Activated CD4-positive, alpha-beta T cell treated with anti-CD3 and anti-CD28 coated beads for 36 hours (primary cell): ENCODE data around the gene MYO1E. TPM values are rescaled to one million over a fixed set of nuclear protein-coding genes. Genes with fewer than 3 reads are reported as not detected.

ENCODE experiments used
- ATAC-seq: fragments of 200-7000 bp; cut with Tn5 transposase; one replicate; pipeline ENCODE4 v1.10.0; 2021; ENCODE audit warnings: mild to moderate bottlenecking, moderate library complexity
- CTCF ChIA-PET: fragments of 350-600 bp; sonication (Branson Sonifier 250); formaldehyde crosslinking; loops from one replicate; lab custom pipeline; 2021; ENCODE audit warnings: antibody characterized with exemption; lab: Charles Lee
- POLR2A ChIA-PET: fragments of 350-600 bp; sonication (Branson Sonifier 250); formaldehyde crosslinking; loops from one replicate; lab custom pipeline; 2021; ENCODE audit warnings: antibody characterized with exemption, inconsistent platforms; lab: Charles Lee
- DNase-seq: peaks from one replicate; pipeline ENCODE4 v3.0.0-alpha.2; 2020
- H3K27ac Mint-ChIP-seq: one replicate; pipeline ENCODE4 v1.8.0; 2021; ENCODE audit warnings: mixed read lengths
- H3K27me3 Mint-ChIP-seq: one replicate; pipeline ENCODE4 v1.8.0; 2021; ENCODE audit warnings: mixed read lengths
- H3K36me3 Mint-ChIP-seq: one replicate; pipeline ENCODE4 v1.8.0; 2021; ENCODE audit warnings: low read depth, mixed read lengths
- H3K4me1 Mint-ChIP-seq: one replicate; pipeline ENCODE4 v1.8.0; 2021; ENCODE audit warnings: mixed read lengths
- H3K4me3 Mint-ChIP-seq: one replicate; pipeline ENCODE4 v1.8.0; 2021; ENCODE audit warnings: mild to moderate bottlenecking, moderate library complexity, mixed read lengths
- H3K9me3 Mint-ChIP-seq: one replicate; pipeline ENCODE4 v1.8.0; 2021; ENCODE audit warnings: low read depth, mixed read lengths
- intact Hi-C, 2 experiments: fragments of 100-400 bp; cut with DNase I in 1 of 2; cut with micrococcal nuclease in 1 of 2; formaldehyde crosslinking; loops; one replicate each; pipeline versions ENCODE4 v1.14.2 to v1.15.1; 2022 to 2024; cut with DNase I, micrococcal nuclease
- microRNA-seq: library from miRNA; unstranded; fragments of <30 nt; microRNA quantifications from one replicate; pipeline ENCODE4 v1.2.0, GENCODE V29; 2021; ENCODE audit warnings: borderline replicate concordance
- total RNA-seq, 2 experiments: library from RNA; stranded (reverse); gene quantifications; one replicate each; pipeline ENCODE4 v1.2.3, GENCODE V29; 2021

MYO1E gene
- total RNA-seq, 2 experiments from 2014 or later = 8.0 to 12.6 TPM

DNA sequence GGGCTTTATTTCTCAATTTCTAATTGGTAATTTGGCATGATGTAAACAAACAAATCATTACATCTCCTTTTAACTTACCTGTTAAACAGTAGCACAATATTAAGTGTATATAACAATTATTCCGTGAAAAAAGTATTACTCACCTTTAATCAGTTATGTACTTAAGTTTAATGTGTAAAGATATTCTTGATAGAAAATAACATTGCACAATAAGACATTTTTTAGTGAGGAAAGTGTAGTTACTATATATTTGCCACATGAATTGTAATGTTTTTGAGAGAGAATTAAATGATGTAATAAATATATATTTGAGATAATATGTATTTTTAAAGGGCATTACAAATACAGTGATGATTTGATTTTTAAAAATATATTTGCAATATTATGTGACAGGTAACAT, 278.6 kb downstream of the MYO1E start:
- intact Hi-C loops = no loop called here
- Mint-ChIP-seq H3K36me3 (peaks cover 28% of the 10 kb centered on the region), H3K9me3 (no peaks in the 10 kb centered on the region), H3K4me3 (no peak overlapping the region), H3K27me3 (no peaks in the 10 kb centered on the region), H3K27ac (no peak overlapping the region), H3K4me1 (peaks cover 7% of the 10 kb centered on the region)
- ATAC-seq = no peak
- ChIA-PET CTCF (interaction anchor here (1.2 kb wide), 1 partner anchor 9 kb away, joined by 3 read pairs; no protein-coding TSS in a partner anchor), POLR2A (no interaction called here)
- no peak for DNase-seq

DNA sequence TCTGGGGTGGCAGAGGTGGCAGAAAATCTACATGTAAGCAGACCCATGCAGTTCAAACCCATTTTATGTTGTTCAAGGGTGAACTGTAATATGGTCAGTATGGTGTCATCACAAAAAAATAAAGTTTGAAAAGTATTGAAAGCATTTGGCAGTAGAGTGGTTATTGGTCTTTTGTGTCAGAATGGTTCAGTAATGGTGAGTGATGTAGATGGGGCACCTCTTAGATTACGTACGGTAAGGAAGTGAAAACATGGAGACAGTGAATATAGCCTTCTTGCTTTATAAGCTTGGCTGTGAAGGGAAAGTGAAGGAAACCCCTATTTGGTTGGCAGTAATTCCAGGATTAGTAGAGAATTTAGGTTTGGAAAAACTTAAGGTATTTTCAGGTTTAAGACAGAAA, 284.9 kb downstream of the MYO1E start:
- Mint-ChIP-seq H3K36me3 (peaks cover 19% of the 10 kb centered on the region), H3K27me3 (no peaks in the 10 kb centered on the region), H3K27ac (no peak overlapping the region), H3K4me3 (no peak overlapping the region), H3K9me3 (no peaks in the 10 kb centered on the region), H3K4me1 (no peaks in the 10 kb centered on the region)
- ATAC-seq = no peak
- ChIA-PET POLR2A (no interaction called here), CTCF (interaction anchor here (0.6 to 0.8 kb wide), 2 partner anchors 110 to 389 kb away, joined by 3 to 5 read pairs; no protein-coding TSS in a partner anchor)
- DNase-seq = no peak
- intact Hi-C loops = no loop called here

Small RNA genes within 50 kb of the gene (microRNA-seq; reads per million reads assigned to microRNA genes)
- gene MIR2116 = 1.8 reads per million

Other genes with a start within 250 kb of the MYO1E start
- gene LDHAL6B, start 166.0 kb downstream of the MYO1E start, total RNA-seq = not detected
- under 1 TPM; 0.26 to 0.57 TPM for gene FAM81A, start 65.3 kb upstream of the MYO1E start, total RNA-seq
- gene GCNT3, start 238.9 kb upstream of the MYO1E start, total RNA-seq = not detected